VCaP (cell line): Measurements from ENCODE around the gene MRPL48.
A peak's percentile ranks its signal among the peaks of the same experiment; 100 is the strongest.
"Not testable (repeated sequence)": the region's sequence is repeated elsewhere in the genome, so short reads cannot be mapped to it uniquely, and the experiment has no call there.

Source experiments
- H3K27ac ChIP-seq: fragments of 450-650 bp; 2 replicates; pipeline ENCODE4 v1.5.1; 2017
- CTCF ChIP-seq: fragments of 450-650 bp; conservative IDR thresholded peaks from 2 replicates; pipeline ENCODE4 v1.5.1; 2017; ENCODE audit warnings: mild to moderate bottlenecking, moderate library complexity

Gene MRPL48

GRCh38 chr11:73760135-73760678, 27.5 kb upstream of the MRPL48 start:
- H3K27ac ChIP-seq: peak overlapping the region; percentile 97
- TF ChIP-seq CTCF: no peak

- peak; percentile 45 for TF ChIP-seq CTCF
- peak within 1 kb of the TSS; percentile 97 for H3K27ac ChIP-seq
Measured at GRCh38 chr11:73760679-73761402, 26.8 kb upstream of the MRPL48 start, which contains the start of gene RAB6A. Gene RAB6A (minus strand): TSS chr11:73761074. CDS start chr11:73760635, 439 bp downstream.

- no peak for TF ChIP-seq CTCF
- H3K27ac ChIP-seq: peak overlapping the region; percentile 97
Measured at GRCh38 chr11:73761403-73761945, 26.2 kb upstream of the MRPL48 start.

DNA sequence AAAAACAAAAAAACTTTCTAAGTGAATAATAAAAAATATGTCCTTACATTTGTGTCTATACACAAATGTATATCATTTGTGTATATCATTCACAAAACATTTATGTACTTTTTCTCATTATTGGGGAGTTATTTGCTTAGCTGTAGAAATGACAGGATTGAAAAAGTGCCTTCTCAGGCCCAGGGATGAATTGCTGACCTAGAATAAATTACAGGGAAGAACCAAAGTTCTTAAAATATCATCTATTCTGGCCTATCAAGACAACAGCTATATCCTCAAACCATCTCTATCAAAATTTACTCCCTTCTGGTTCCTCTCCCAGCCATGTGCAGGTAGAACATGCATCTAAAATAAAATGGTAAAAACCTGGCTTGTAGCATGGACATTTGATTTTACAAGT, 24.9 kb upstream of the MRPL48 start:
- TF ChIP-seq CTCF: no peak
- no peak overlapping the region for H3K27ac ChIP-seq

DNA sequence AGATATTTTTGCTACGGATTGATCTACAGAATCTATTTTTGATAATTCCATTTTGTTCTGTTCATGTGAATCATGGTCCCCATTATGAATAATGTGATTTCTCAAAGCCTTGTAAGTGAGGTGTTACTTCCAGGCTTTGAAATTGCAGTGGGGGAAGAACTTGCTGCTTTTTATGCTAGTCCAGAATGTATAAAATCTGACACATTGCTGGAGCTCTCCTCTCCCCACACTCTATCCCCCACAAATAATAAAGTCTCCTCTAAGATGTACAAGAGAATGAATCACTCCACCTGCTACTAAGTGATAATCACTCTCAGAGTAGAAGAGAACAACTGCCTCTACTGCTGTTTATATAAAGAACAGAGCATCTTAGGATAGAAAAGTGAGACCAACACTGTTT, 20.9 kb upstream of the MRPL48 start:
- no peak overlapping the region for H3K27ac ChIP-seq
- TF ChIP-seq CTCF: no peak

GRCh38 chr11:73770811-73771210, 16.9 kb upstream of the MRPL48 start:
- H3K27ac ChIP-seq: not testable (repeated sequence)

GRCh38 chr11:73779084-73779902, 8.4 kb upstream of the MRPL48 start:
- H3K27ac ChIP-seq: peak overlapping the region; percentile 93
- TF ChIP-seq CTCF: no peak
